NCI-H1092 (cell line): ENCODE data around the gene FERMT3.

ENCODE experiments used
- DNase-seq: peaks from one replicate; lab custom pipeline; 2025; lab: John Stamatoyannopoulos, UW

The FERMT3 gene

DNA sequence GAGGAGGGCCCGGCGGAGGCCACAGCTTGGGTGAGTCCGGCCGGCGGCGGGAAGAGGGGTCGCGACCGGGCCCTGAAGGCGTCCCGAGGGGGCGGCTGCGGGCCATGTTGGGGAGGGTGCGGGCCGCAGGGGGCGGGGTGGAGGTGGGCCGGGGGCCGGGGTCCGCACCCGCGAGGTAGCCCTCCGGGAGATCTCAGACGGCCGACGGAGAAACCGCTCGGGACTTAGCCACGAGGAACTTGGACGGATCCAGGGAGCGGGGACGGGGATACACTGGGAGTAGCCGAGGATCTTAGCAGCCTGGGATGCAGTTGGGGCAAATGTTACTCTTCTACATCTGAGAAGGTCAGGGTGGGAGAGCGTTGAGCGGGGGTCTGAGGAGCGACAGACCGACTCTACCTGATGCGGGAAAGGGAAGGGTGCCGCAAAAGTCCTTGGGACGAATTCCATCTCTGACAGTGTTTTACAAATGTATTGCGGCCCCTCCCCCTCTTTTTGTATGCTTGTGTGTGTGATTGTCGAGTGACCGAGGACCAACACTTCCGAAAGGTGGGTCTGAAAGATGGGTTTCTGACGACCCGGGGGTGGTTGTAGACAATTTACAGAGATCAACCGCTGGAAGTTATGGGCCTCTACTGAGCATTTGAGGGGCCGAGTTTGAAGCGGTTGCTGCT is 19.9 kb upstream of the FERMT3 start:
- no peak for DNase-seq

DNA sequence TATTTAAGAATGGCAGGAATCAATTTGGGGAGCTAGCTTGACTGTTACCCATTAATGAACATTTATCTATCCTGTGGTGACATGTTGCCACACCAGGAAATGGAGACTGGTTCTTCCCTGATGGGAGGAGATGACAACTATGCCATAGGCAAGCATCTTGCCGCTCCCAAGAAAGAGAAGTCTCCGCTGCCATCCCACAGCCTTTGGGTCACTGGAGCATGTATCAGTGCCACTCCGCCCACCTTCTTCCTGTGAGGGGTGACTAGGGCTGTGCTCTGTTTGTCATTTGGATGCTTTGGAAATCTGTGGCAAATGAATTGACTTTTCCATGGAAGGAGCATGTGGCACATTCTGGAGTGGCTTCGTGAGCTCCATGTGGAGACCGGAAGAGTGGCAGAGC is 14.1 kb upstream of the FERMT3 start:
- DNase-seq, result no peak

DNA sequence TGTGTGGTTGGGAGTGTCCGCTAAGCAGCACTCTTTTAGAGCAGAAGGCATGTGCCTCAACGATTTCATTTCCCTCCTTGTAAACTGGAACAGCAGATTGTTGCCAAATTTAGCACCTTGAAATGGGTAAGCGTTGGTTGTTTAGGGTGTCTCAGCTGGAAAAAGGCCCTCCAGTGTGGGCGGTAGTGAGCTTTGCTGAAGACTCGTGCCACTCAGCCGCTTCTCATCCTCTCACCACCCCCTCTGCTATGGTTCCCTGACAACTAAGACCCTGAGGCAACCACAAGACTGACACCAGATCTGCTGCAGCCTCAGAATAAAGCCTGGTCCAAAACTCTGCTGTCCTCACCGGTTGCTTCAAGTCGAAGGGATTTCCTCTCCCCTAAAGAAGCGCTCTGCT is 9.9 kb upstream of the FERMT3 start:
- no peak for DNase-seq

DNA sequence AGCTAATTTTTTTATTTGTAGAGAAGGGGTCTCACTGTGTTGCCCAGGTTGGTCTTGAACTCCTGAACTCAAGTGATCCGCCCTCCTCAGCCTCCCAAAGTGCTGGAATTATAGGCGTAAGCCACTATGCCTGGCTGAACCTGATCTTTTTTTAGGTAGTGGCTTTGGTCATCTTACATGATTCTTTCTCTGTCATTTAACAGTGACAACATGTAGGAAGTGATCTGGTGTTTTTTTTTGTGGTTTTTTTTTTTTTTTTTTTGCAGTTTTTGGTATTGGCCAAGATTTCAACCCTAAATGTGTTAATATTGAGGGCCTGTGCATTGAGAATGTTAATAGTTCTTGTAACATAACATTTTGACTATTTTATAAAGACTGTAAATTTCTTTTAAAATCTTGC is 8.0 kb upstream of the FERMT3 start:
- DNase-seq, result no peak

DNA sequence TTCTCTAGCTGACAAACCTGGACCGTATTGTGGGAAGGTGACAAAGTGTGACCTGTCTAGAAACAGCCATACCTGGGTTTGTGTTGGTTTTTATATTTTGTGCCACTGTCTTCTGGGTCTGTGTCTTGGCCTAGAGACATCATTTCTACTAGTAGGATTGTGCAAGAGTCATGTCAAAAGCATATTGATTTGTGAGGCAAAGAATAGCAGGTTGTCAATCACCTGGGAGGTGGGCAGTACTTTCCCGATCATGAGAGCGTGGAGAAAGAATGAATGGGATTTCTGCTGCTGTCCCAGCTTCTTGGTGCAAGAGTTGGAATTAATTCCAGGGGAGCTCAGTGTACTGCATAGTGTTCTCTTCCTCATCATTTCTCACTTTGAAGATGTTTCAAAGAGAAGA is 5.0 kb upstream of the FERMT3 start:
- DNase-seq, result no peak

DNA sequence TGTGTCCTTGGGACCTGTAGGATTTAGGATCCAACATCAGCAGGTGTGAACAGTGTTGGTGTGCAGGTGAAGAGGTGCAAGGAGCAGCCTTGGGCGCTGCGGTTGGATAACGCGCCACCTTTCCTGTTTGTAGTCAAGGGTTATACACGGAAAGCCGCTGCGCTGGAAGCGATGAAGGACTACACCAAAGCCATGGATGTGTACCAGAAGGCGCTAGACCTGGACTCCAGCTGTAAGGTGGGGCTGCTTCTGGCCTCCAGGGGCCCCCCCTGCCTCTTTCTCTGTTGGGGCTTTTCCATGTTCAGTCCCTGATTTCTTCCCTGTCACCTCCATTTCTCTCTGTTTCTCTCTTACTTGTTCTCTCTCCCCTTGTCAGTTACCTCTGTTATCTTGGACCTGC is 3.5 kb upstream of the FERMT3 start:
- DNase-seq, result no peak

DNA sequence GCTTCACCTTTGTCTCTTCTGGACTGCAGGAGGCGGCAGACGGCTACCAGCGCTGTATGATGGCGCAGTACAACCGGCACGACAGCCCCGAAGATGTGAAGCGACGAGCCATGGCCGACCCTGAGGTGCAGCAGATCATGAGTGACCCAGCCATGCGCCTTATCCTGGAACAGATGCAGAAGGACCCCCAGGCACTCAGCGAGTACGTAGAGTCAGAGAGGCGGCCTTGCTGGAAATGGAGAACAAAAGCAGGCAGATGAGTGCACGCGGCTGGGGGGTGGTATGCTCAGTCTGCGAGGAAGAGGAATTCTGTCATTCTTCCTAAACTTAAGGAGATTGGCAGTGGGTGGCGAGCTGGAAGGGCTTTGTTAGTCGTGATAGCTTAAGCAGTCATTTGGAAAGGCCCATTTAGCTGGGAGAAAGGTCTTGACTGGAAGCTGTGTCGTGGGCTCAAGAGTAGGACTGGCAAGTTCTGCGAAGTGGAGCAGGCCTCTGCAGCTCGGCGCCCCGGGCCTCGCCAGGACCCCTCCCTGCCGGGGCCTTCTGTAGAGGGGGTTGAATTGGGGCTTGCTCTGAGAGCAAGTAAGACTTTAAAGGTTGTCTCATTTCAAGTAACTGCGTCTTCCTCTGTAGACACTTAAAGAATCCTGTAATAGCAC is 3.0 kb upstream of the FERMT3 start:
- no peak for DNase-seq

DNA sequence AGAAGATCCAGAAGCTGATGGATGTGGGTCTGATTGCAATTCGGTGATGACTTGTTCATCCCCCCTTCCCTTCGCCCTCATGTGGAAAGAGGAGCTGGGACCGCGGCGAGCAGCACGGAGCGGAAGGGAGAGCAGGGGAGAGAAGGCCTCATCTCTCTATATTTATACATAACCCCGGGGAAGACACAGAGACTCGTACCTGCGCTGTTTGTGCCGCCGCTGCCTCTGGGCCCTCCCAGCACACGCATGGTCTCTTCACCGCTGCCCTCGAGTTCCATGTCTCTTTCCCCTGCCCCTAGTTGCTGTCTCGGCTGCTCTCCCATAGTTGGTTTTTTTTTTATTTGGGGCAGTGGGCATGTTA is 2.5 kb upstream of the FERMT3 start:
- no peak for DNase-seq

DNA sequence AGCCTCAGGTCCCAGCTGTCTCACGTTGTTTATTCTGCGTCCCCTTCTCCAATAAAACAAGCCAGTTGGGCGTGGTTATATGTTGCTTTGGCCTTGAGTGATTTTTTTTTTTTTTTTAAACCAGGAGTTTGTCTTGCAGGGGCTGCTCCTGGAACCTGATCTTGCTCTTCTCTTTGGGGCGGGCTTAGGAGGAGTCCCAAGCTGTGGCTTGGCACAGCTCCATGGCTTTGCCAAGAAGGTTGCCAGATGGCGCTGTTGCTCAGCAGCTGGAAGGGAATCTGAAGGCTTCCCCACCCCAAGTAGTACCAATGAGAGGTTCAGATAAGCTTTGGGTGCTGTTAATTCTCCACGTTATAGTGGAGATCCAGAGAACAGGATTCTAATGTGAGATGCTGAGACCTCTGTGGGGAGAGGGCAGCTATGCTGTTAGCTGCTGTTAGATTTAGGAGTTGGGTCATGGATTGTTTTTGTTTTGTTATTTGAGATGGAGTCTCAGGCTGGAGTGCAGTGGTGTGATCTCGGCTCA is 2.0 kb upstream of the FERMT3 start:
- DNase-seq, result peak; percentile 81

DNA sequence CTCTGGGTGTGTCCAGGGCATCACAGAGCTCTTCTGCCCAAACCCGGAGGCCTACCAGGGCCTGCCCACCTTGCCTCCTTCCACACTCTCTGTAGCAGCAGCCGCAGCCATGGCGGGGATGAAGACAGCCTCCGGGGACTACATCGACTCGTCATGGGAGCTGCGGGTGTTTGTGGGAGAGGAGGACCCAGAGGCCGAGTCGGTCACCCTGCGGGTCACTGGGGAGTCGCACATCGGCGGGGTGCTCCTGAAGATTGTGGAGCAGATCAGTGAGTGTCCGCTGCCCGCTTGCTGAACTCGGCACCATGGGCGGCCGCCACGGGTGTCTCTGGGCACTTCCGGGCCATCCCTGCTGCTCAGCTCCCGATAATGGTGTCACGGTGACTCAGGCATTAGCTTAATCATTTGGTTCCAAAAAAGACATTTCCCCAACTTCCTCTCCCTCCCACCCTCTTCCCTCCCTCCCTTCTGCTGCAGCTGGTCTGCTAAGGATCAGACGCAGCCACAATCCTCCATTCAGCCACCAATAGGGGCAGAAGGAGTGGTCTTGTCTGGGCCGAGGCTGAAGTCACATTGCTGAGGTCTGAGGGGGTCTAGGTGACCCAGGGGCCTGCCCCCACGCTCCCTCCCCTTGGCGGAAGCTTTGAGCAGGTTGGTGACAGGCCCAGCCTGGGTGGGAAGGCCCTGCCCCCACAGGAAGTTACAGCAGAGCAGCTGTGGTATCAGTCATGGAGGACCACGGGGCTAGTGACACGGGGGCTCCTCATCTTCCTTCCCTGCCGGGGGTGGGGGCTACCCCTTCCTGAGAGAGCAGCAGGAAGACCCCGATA is 950 bp downstream of the FERMT3 start:
- DNase-seq, result no peak

DNA sequence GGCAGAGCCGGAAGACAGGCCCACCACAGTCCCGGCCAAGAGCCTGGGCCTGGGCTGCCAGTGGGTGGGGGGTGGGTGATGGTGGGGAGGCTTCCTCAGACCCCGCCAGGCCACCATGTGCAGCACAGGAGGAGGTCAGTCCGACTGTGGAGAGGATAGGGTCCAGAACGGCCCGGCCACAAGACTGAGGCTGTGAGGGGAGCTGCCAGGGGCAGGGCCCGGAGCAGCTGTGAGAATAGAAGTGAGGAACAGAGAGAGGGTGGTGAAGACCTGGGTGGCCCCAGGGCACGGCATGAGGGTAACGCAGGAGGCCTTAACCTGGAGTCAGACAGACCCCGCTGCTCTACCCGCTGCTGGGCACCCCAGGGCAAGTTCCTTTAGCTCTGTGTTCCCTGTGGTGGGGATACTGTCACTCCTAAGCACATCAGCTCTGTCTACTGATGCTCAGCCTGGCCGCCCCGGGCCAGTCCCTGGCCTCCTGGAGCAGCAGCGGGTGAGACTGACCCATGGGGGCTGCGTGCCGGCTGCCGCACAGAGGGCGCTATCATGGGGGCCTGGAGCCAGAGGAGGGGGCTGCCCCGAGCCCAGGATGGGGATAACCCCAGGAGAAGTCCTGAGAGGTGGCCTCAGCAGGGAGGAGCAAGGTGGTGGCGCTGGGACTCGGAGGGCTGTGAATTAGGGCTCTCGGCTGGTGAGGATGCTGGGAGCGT is 1.7 kb downstream of the FERMT3 start:
- no peak for DNase-seq

DNA sequence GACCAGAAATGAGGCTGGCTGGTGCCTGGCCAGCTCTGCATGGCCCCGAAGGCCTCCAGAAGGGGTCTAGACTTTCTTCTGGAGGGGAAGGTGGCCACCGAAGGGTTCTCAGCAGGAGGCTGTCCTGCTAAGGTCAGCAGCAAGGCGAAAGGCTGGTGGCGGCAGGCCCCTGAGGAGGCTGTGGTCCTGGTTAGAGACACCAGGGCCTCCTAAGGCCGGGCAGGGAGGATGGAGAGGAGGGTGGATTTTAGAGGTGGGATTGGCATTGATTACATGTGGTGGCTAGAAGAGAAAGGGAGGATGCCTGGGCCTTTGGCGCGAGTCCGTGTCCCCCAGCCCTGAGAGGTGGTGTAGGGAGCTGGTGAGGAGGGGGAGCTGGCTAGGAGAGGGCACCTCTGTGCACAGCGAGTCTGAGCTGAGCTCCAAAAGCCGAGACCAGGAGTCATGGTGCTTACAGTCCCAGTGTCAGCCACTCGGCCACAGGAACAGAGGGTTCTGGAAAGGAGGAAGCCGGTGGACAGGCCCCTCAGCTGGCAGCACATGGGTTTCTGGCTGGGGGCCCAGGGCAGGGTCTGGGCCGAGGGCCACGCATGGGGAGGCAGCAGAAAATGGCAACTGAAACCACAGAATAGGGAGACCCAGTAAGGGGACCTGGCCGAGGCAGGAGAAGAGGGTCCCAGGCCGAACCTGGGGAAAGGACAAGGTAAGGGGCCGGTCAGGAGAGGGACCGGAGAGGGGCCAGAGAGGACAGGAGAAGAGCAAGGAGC is 2.5 kb downstream of the FERMT3 start:
- no peak for DNase-seq

DNA sequence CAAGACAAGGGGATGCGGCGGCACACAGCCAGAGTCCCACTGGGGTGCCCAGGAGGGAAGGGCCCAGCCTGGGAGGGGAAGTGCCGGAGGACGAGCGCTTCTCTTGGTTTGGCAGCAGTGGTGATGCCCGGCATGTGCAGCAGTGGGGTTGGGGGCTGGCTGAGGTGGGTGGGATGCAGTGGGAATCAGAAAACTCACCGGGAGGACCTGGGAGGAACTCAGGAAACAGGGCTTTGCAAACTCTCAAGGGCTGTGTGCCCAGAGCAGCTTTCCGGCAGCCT is 3.0 kb downstream of the FERMT3 start:
- DNase-seq, result no peak

DNA sequence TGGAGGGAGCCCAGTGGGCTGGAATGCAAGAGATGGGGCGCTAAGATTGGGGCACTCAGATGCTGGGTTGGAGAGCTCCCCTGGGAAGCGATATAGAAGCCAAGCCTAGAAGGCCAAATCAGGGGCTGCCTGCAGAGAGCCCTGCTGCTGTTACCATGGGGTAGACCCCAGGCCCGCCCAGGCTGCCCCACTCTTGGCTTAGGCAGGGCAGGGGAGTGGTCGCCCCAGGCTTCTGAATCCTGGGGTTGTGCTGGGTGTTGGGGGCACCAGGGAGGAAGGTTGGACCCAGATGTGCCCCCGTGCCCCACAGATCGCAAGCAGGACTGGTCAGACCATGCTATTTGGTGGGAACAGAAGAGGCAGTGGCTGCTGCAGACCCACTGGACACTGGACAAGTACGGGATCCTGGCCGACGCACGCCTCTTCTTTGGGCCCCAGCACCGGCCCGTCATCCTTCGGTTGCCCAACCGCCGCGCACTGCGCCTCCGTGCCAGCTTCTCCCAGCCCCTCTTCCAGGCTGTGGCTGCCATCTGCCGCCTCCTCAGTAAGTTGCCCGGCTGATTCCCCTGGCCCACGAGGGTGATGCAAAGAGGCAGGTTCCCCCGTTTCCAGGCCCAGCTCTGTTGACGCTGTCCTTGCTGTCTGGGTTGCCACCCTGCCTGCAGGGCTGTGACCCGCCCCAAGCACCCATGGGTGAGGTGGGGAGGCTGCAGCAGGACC is 3.9 kb downstream of the FERMT3 start:
- no peak for DNase-seq

DNA sequence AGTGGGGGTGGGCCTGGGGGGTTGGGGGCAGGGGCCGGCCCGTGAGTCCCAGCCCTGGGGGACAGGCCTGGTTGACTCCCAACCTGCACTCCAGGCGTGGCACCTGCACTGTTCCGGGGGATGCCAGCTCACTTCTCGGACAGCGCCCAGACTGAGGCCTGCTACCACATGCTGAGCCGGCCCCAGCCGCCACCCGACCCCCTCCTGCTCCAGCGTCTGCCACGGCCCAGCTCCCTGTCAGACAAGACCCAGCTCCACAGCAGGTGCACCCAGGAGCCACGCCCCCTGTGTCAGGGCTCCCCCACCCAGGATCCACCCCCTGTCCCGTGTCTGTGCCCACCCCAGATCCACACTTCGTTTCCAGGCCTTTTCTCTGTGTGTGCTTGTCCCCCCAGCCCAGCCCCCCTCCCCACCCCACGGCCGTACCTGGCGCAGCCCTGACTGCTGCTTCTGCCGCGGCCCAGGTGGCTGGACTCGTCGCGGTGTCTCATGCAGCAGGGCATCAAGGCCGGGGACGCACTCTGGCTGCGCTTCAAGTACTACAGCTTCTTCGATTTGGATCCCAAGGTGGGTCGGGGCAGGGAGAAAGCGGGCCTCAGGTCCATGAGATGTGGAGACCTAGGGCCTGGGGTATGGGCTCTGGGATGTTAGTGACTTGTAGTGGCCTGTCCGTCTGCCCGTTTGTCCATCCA is 4.8 kb downstream of the FERMT3 start:
- DNase-seq, result no peak

DNA sequence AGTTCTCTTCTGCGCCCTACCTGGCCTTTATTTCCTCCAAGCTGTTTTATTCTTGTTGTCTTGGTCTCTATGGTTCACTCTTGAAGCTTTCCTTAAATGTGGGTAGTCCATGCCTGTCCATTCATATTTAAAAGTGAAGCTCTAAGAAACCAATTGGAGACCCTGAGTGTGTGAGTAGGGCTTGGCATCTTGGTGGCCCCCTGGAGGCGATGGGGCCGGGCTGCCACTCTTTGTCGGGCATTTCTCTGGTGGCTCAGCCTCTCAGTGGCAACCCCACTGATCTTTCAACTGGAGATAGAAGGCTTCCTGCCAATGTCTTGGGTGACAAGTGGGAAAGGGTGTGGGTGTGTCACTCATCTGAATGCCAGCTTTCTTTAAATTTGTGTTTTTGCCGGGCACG is 10.4 kb downstream of the FERMT3 start:
- DNase-seq, result no peak

DNA sequence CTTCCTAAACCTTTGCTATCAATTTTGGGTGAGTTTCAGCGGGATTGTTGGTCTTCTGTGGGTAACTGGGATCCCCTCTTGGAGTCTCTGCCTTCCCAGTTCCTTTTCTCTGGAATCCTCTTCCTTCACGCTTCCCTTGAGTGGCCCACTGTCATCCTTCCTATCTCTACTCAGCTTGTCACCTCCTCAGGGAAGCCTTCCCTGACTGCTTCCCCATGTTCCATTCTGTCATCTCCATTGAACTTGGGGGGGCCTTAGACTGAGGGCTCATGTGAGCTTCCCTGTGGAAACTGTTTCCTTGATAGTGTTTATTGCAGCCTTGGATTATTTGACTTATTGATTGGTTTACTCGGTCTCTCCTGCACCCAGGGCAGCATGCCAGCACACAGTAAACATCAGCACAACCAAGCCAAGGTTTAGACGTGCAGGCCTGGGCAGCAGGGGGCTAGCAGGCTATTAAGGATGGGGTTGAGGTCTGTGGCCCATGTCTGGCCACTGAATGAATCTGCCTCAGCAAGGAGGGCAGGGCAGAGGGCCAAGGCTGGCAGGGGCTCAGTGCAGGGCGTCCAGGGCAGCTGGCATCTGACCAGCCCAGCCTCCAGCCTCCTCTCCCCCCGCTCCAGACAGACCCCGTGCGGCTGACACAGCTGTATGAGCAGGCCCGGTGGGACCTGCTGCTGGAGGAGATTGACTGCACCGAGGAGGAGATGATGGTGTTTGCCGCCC is 12.3 kb downstream of the FERMT3 start:
- peak; percentile 77 for DNase-seq

DNA sequence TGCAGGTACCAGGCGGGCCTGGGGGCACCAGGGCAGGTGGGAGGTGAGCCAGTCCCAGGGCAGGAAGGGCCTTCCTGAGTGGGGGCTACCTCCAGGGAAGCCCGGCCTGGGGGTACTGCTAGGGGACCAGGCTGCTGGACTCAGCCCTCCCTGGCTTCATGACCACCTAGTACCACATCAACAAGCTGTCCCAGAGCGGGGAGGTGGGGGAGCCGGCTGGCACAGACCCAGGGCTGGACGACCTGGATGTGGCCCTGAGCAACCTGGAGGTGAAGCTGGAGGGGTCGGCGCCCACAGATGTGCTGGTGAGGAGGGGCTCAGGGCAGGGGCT is 12.8 kb downstream of the FERMT3 start:
- DNase-seq, result no peak

DNA sequence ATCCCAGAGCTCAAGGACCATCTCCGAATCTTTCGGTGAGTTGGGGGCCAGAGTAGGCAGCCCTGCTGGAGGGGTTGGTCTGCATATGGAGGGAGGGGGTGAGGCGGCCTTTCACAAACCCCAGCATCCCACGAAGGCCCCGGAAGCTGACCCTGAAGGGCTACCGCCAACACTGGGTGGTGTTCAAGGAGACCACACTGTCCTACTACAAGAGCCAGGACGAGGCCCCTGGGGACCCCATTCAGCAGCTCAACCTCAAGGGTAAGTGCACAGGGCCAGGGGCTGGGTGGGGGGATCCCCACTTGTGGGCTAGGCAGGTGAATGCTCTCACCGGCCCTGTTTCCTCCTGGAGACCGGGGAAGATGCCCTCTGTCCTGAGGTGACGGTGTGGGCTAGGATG is 13.2 kb downstream of the FERMT3 start:
- no peak for DNase-seq

DNA sequence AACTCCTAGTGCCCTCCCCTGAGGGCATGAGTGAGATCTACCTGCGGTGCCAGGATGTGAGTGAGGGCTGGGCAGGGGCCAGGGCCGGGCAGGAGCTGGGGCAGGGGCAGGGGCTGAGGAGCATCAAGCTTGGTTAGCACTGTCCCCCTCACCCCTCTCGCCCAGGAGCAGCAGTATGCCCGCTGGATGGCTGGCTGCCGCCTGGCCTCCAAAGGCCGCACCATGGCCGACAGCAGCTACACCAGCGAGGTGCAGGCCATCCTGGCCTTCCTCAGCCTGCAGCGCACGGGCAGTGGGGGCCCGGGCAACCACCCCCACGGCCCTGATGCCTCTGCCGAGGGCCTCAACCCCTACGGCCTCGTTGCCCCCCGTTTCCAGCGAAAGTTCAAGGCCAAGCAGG is 13.8 kb downstream of the FERMT3 start:
- DNase-seq, result no peak
